Lung (tissue), 12 donors: ENCODE measurements around the gene NOTCH3. TPM values are rescaled to one million over a fixed set of nuclear protein-coding genes. Genes with fewer than 3 reads are reported as not detected.

ENCODE experiments used
- ATAC-seq: fragments of 200-7000 bp; cut with Tn5 transposase; one replicate; pipeline ENCODE4 v1.9.1; 2020; ENCODE audit warnings: moderate number of reproducible peaks; ENCODE audit not compliant: insufficient read depth, low FRiP score
- DNase-seq, 3 donors: peaks; one replicate each; pipeline ENCODE4 v3.0.0-alpha.2; 2013 to 2017
- H3K27ac ChIP-seq, 2 donors: one replicate each; pipeline ENCODE4 v1.5.1; 2013; ENCODE audit warnings: mild to moderate bottlenecking in 2 of 2, moderate library complexity in 2 of 2, control low read depth in 1 of 2, inconsistent platforms in 1 of 2, low read depth in 1 of 2, low read length in 1 of 2
- H3K27me3 ChIP-seq, 3 donors: one replicate each; pipeline ENCODE4 v1.5.1; 2013; ENCODE audit warnings: low read length in 2 of 3; ENCODE audit not compliant: control insufficient read depth in 3 of 3, insufficient read depth in 3 of 3
- H3K36me3 ChIP-seq, 4 donors: one replicate each; pipeline ENCODE4 v1.5.1; 2013; ENCODE audit warnings: low read length in 4 of 4, mild to moderate bottlenecking in 1 of 4, moderate library complexity in 1 of 4; ENCODE audit not compliant: control insufficient read depth in 4 of 4, insufficient read depth in 4 of 4
- H3K4me1 ChIP-seq, 5 donors: one replicate each; pipeline ENCODE4 v1.5.1; 2013; ENCODE audit warnings: low read length in 5 of 5, mild to moderate bottlenecking in 2 of 5, moderate library complexity in 1 of 5; ENCODE audit not compliant: control insufficient read depth in 5 of 5, insufficient read depth in 5 of 5
- H3K4me3 ChIP-seq: one replicate; pipeline ENCODE4 v1.5.1; 2013; ENCODE audit warnings: mild to moderate bottlenecking, control low read depth, moderate library complexity
- H3K9ac ChIP-seq, 2 donors: one replicate each; pipeline ENCODE4 v1.5.1; 2013; ENCODE audit warnings: low read length in 2 of 2, control low read depth in 1 of 2; ENCODE audit not compliant: insufficient read depth in 1 of 2
- H3K9me3 ChIP-seq, 4 donors: one replicate each; pipeline ENCODE4 v1.5.1; 2013; ENCODE audit warnings: low read length in 3 of 4, mild to moderate bottlenecking in 1 of 4, moderate library complexity in 1 of 4; ENCODE audit not compliant: control insufficient read depth in 4 of 4, insufficient read depth in 3 of 4
- WGBS, 2 donors: extraction: QIAGEN DNeasy Blood & Tissue Kit; methylation state at CpG; one replicate each; pipeline ENCODE4 v1.1.7; 2013; 5-methylcytosine and 5-hydroxymethylcytosine counted together
- polyA plus RNA-seq, 2 donors: library from polyadenylated mRNA; stranded (reverse); fragments of 200-250 nt; gene quantifications; one replicate each; pipeline ENCODE4 v1.2.1, GENCODE V29; 2013
- total RNA-seq, 2 donors: library from RNA; depleted of rRNA in 1 of 2; stranded (reverse); fragments of >200 nt in 1 of 2; gene quantifications; one replicate each; pipeline ENCODE4 v1.2.1, GENCODE V29; 2014 to 2021
- TF ChIP-seq, protein P1 (sequence below): IDR thresholded peaks from 2 replicates; pipeline ENCODE4 v1.5.1; 2012; ENCODE audit warnings: mild to moderate bottlenecking; ENCODE audit errors: control extremely low read depth, extremely low read depth
- donor health status: control.
- donor health status: control.
- donor health status: Bipolar disorder and iron deficiency.
- donor health status: healthy.
- donor health status: DM: yes; HTN: yes; CAD: no.

Gene NOTCH3
- total and polyA plus RNA-seq, 4 donors: 13.1 to 81.7 (median 43.1) TPM

DNA sequence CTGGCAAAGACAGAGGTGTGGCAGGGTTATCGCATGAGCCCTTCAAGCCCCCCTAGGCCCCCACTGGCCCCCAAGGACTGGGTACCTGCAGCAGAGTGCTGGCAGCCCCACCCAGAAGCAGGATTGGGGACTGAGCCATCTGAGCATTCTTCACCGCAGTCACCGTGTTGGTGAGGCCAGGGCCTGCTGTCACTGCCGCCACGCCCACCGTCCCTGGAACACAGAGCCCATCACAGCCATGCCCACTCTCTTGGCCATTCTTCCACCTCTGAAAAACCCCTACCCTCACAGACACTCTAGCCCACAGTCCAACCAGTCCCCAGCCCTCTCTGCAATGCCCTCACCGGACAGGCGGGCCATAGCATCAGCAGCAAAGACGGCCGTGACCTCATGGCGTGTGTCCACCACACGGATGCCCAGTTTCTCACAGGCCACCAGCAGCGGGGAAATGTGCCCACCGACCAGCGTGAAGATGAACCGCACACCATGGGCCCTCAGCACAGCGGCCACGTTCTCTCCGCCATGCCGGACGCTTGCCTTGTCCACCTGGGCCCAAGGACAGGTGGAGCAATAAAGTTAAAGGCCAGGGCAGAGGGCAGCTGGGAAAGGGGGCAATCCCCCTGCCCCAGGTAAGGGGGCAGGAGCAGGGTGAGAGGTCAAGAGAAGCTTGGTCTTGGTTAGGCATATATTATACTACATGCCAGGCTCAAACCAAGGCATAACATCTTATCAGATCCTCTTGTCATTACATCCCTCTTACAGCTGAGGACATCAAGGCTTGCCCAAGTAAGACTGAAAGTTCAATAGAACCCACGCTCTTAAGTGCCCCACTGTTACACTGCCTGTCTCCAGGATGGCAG is 77.5 kb downstream of the NOTCH3 start:
- 96 to 98% methylated on average over 22 of the region's 22 CpGs for WGBS, 2 donors
- Histone ChIP-seq H3K4me3 (no peak overlapping the region), H3K9me3 (no peaks in the 10 kb centered on the region), H3K36me3 (peaks cover 5 to 30% (median 23%) of the 10 kb centered on the region in 4 donors), H3K4me1 (peaks cover 0 to 25% (median 0%) of the 10 kb centered on the region in 5 donors), H3K27me3 (no peaks in the 10 kb centered on the region), H3K9ac (no peak overlapping the region), H3K27ac (peak overlapping the region in 1 of 2 donors; percentile 53)
- TF ChIP-seq, protein P1, sequence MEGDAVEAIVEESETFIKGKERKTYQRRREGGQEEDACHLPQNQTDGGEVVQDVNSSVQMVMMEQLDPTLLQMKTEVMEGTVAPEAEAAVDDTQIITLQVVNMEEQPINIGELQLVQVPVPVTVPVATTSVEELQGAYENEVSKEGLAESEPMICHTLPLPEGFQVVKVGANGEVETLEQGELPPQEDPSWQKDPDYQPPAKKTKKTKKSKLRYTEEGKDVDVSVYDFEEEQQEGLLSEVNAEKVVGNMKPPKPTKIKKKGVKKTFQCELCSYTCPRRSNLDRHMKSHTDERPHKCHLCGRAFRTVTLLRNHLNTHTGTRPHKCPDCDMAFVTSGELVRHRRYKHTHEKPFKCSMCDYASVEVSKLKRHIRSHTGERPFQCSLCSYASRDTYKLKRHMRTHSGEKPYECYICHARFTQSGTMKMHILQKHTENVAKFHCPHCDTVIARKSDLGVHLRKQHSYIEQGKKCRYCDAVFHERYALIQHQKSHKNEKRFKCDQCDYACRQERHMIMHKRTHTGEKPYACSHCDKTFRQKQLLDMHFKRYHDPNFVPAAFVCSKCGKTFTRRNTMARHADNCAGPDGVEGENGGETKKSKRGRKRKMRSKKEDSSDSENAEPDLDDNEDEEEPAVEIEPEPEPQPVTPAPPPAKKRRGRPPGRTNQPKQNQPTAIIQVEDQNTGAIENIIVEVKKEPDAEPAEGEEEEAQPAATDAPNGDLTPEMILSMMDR: no peak
- DNase-seq (no peak), ATAC-seq (no peak)

DNA sequence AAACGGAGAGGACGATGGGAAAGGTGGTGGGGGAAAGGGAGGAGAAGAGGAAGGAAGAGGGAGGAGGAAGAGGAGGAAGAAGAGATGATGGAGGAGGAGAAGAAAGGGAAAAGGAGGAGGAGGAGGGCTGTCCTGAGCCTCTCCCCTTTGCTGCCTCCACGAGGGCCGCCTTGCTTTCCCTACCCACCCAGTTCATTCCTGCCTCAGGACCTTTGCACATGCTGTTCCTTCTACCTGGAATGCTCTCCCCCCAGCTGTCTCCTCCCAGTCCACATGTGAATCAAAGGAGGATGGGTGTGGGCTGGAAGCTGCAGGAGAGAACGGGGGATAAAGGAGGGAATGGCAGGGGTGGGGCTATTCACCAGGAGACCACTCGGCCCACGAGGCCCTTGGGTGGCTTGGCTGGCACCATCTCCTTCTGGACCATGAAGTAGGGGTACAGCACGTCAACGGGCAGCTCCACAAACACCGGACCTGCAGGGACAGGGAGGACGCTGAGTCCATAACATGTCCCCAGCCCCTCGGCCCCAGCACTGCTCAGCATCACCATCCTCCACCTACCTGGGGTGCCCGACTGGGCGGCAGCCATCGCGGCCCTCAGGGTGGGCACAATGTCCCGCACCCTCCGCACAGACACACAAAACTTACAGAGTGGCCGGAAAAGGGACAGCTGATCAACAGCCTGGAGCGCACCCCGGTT is 78.3 kb downstream of the NOTCH3 start:
- H3K27me3 ChIP-seq: no peaks in the 10 kb centered on the region
- no peak overlapping the region for H3K27ac ChIP-seq
- peaks cover 7 to 35% (median 30%) of the 10 kb centered on the region in 4 donors for H3K36me3 ChIP-seq
- TF ChIP-seq, protein P1: no peak
- H3K9me3 ChIP-seq: no peaks in the 10 kb centered on the region
- DNase-seq (no peak), ATAC-seq (no peak)
- no peak overlapping the region for H3K4me3 ChIP-seq
- H3K9ac ChIP-seq: no peak overlapping the region
- H3K4me1 ChIP-seq: peaks cover 0 to 25% (median 0%) of the 10 kb centered on the region in 5 donors
- whole genome bisulfite sequencing, 2 donors: 95 to 98% methylated on average over 21 of the region's 21 CpGs

DNA sequence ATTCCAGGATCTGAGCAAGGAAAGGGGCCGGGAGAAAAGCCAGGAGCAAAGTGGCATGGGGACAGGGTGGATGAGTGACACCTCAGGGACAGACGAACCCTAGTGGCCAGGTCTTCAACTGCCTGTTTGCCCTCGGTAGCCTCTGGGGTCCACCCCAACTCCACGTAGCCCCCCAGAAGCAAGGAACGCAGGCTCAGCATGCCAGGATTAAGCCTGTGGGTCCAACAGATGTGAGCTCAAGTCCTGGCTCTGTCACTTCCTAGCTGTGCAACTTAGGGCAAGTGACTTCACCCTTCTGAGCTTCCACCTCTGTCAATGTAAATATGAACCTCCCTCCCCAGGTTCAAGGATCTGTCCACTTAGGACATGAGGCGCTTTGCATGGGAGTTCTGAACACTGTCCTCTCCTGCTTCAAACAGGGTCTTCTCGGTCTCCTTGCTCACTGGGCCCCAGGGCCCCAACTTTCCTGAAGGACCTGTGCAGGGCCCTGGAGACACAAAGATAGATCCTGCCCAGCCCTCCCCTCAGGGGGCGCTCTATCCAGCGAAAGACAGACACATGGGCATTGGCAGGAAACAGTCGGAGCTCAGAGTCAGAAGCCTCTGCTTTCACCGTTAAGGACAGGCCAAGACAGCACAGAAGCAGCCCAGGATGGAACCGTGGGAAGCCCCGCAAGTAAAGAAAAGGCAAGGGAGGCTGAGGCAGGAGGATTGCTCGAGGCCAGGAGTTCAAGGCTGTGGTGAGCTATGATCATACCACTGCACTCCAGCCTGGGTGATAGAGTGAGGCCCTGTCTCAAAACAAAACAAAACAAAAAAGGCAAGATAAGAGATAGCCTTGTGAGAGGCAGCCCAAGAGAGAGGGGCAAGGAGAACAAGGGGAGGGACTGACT is 80.4 kb downstream of the NOTCH3 start:
- DNase-seq (no peak), ATAC-seq (no peak)
- WGBS, 2 donors: 96% methylated on average over 14 of the region's 14 CpGs
- Histone ChIP-seq H3K27me3 (no peaks in the 10 kb centered on the region), H3K9me3 (no peaks in the 10 kb centered on the region), H3K27ac (no peak overlapping the region), H3K4me1 (peaks cover 0 to 22% (median 0%) of the 10 kb centered on the region in 5 donors), H3K36me3 (peaks cover 11 to 52% (median 38%) of the 10 kb centered on the region in 4 donors), H3K4me3 (no peak overlapping the region), H3K9ac (no peak overlapping the region)
- TF ChIP-seq, protein P1: no peak
